Measurements from ENCODE around the gene HSP90AA1. TPM values are rescaled to one million over a fixed set of nuclear protein-coding genes. Genes with fewer than 3 reads are reported as not detected.
A peak's percentile ranks its signal among the peaks of the same experiment; 100 is the strongest.

The HSP90AA1 gene
- total RNA-seq, 1 experiment from 2014 or later: 1,931 TPM

GRCh38 chr14:102037686-102038085, 49.2 kb downstream of the HSP90AA1 start:
- no peaks in the 10 kb centered on the region for H3K9me2 ChIP-seq (ENCODE audit: insufficient read depth)
- peaks cover 10% of the 10 kb centered on the region; the same call in 1 of the 2 replicates for H3K79me2 ChIP-seq (ENCODE audit: low read depth)
- TF ChIP-seq CTCF (conservative IDR thresholded peaks at IDR 0.05): no peak
- peaks cover 94% of the 10 kb centered on the region for H3K36me3 ChIP-seq (ENCODE audit: low read depth)
- intact Hi-C loops (cut with micrococcal nuclease; ENCODE audit: unreplicated experiment): no loop called here
- ChIA-PET CTCF (interaction anchor here (0.6 kb wide), 1 partner anchor 241 kb away, joined by 5 read pairs; no protein-coding TSS in a partner anchor), POLR2A (ENCODE audit: unreplicated experiment) (no interaction called here)
- H3K4me2 ChIP-seq: no peak overlapping the region
- no peaks in the 10 kb centered on the region for H3K9me3 ChIP-seq (ENCODE audit: insufficient read depth, low read depth)
- DNase-seq: no peak
- H3K4me1 ChIP-seq (replicated peaks; ENCODE audit: insufficient read depth): peaks cover 24% of the 10 kb centered on the region
- peaks cover 77% of the 10 kb centered on the region for H3F3A ChIP-seq (ENCODE audit: insufficient read depth, low read depth)
- no peaks in the 10 kb centered on the region for H3K27me3 ChIP-seq (ENCODE audit: insufficient read depth, low read depth)
- no peaks in the 10 kb centered on the region for H4K20me1 ChIP-seq (ENCODE audit: insufficient read depth)
- no peak overlapping the region for H3K4me3 ChIP-seq
- H3K27ac ChIP-seq: no peak overlapping the region
- BruUV-seq (replicated peaks): no TSS peak
- H2AFZ ChIP-seq: no peak overlapping the region

- no peaks in the 10 kb centered on the region for H3K9me3 ChIP-seq (ENCODE audit: insufficient read depth, low read depth)
- intact Hi-C loops (cut with micrococcal nuclease; ENCODE audit: unreplicated experiment): no loop called here
- POLR2A ChIA-PET (ENCODE audit: unreplicated experiment): no interaction called here
Observed at GRCh38 chr14:102035914-102036313, 50.9 kb downstream of the HSP90AA1 start.

GRCh38 chr14:102034301-102034700, 52.5 kb downstream of the HSP90AA1 start:
- Histone ChIP-seq H3K27me3 (ENCODE audit: insufficient read depth, low read depth) (no peaks in the 10 kb centered on the region), H3K4me2 (peak overlapping the region; percentile 41), H3K27ac (peak overlapping the region; percentile 56), H3K9me2 (ENCODE audit: insufficient read depth) (no peaks in the 10 kb centered on the region), H3F3A (ENCODE audit: insufficient read depth, low read depth) (peaks cover 71% of the 10 kb centered on the region), H3K9me3 (ENCODE audit: insufficient read depth, low read depth) (no peaks in the 10 kb centered on the region), H4K20me1 (ENCODE audit: insufficient read depth) (no peaks in the 10 kb centered on the region), H2AFZ (no peak overlapping the region), H3K79me2 (ENCODE audit: low read depth) (peaks cover 30% of the 10 kb centered on the region), H3K36me3 (ENCODE audit: low read depth) (peaks cover 90% of the 10 kb centered on the region), H3K4me1 (replicated peaks; ENCODE audit: insufficient read depth) (peaks cover 38% of the 10 kb centered on the region), H3K4me3 (no peak overlapping the region)
- BruUV-seq (replicated peaks): no TSS peak
- POLR2A ChIA-PET (ENCODE audit: unreplicated experiment): interaction anchor here (0.5 to 0.7 kb wide), 8 partner anchors 9 to 563 kb away, joined by 3 to 14 read pairs (median 8); no protein-coding TSS in a partner anchor
- CTCF ChIA-PET: interaction anchor here (0.6 to 2.1 kb wide), 3 partner anchors 10 to 62 kb away, joined by 3 to 12 read pairs (median 4); no protein-coding TSS in a partner anchor
- TF ChIP-seq EZH2 (IDR thresholded peaks at IDR 0.05; ENCODE audit: low read depth) (no peak), CTCF (conservative IDR thresholded peaks at IDR 0.05) (no peak)
- intact Hi-C loops (cut with micrococcal nuclease; ENCODE audit: unreplicated experiment): loop anchor here (1.0 to 5.0 kb wide), 3 partner anchors 29 to 72 kb away; partner anchors contain the start of gene DYNC1H1
- peak; percentile 95 to 99 for DNase-seq

More at GRCh38 chr14:102035914-102036313, 50.9 kb downstream of the HSP90AA1 start:
- TF ChIP-seq CTCF (conservative IDR thresholded peaks at IDR 0.05) (no peak), EZH2 (IDR thresholded peaks at IDR 0.05; ENCODE audit: low read depth) (no peak)
- Histone ChIP-seq H3K4me1 (replicated peaks; ENCODE audit: insufficient read depth) (peaks cover 24% of the 10 kb centered on the region), H3K27me3 (ENCODE audit: insufficient read depth, low read depth) (no peaks in the 10 kb centered on the region), H3K36me3 (ENCODE audit: low read depth) (peaks cover 89% of the 10 kb centered on the region), H3K4me3 (no peak overlapping the region), H3K79me2 (ENCODE audit: low read depth) (peaks cover 14% of the 10 kb centered on the region; the same call in 1 of the 2 replicates), H3K4me2 (no peak overlapping the region), H2AFZ (no peak overlapping the region), H3K27ac (no peak overlapping the region), H4K20me1 (ENCODE audit: insufficient read depth) (no peaks in the 10 kb centered on the region), H3F3A (ENCODE audit: insufficient read depth, low read depth) (peaks cover 67% of the 10 kb centered on the region), H3K9me2 (ENCODE audit: insufficient read depth) (no peaks in the 10 kb centered on the region)
- CTCF ChIA-PET: interaction anchor here (0.7 to 1.1 kb wide), 2 partner anchors 10 to 150 kb away, joined by 3 read pairs; no protein-coding TSS in a partner anchor
- DNase-seq: no peak
- BruUV-seq (replicated peaks): no TSS peak
